Prostate gland (tissue), 2 donors: ENCODE data around the gene MEMO1.

Source experiments
- POLR2A ChIP-seq: fragments of 450-650 bp; IDR thresholded peaks from one replicate; pipeline ENCODE4 v1.6.1; 2016; ENCODE audit warnings: antibody characterized with exemption, mild to moderate bottlenecking
- POLR2AphosphoS5 ChIP-seq: sonication (generic); formaldehyde crosslinking; IDR thresholded peaks from one replicate; pipeline ENCODE4 v1.6.1; 2017; ENCODE audit warnings: antibody characterized with exemption
- TF ChIP-seq, protein P1 (sequence below), 4 experiments: fragments of 200-600 bp in 2 of 4; fragments of 450-650 bp in 2 of 4; sonication (generic) in 2 of 4; IDR thresholded peaks; 1 replicate in 3 of 4; 2 replicates in 1 of 4; pipeline ENCODE4 v1.5.1; 2016 to 2019; ENCODE audit warnings: antibody characterized with exemption in 4 of 4, mild to moderate bottlenecking in 2 of 4, moderate library complexity in 2 of 4

DNA sequence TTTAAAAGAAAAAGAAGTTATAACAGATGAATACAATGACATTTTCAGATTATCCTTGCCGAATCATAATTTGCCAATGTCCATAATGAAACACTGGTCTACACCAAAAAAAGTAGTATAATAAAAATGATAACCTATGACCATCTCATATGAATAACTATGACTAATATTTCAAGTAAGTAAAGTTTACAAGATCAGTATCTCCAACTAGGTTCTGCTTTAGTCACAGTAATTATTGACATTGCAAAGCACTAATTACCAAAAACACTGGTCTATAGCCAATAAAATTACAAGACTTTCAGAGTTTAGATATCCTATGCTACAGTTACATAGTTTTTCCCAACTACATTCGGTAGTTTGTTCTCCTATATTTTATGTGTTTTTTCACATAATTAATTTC lies 136.7 kb downstream of the MEMO1 start:
- no peak for TF ChIP-seq POLR2A
- no peak for TF ChIP-seq POLR2AphosphoS5
- TF ChIP-seq, protein P1, sequence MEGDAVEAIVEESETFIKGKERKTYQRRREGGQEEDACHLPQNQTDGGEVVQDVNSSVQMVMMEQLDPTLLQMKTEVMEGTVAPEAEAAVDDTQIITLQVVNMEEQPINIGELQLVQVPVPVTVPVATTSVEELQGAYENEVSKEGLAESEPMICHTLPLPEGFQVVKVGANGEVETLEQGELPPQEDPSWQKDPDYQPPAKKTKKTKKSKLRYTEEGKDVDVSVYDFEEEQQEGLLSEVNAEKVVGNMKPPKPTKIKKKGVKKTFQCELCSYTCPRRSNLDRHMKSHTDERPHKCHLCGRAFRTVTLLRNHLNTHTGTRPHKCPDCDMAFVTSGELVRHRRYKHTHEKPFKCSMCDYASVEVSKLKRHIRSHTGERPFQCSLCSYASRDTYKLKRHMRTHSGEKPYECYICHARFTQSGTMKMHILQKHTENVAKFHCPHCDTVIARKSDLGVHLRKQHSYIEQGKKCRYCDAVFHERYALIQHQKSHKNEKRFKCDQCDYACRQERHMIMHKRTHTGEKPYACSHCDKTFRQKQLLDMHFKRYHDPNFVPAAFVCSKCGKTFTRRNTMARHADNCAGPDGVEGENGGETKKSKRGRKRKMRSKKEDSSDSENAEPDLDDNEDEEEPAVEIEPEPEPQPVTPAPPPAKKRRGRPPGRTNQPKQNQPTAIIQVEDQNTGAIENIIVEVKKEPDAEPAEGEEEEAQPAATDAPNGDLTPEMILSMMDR (IDR thresholded peaks at IDR 0.05) = no peak
